Activated T-cell treated with anti-CD3 and anti-CD28 coated beads, Interleukin-2, amount 50 U/mL, for 72 hours (primary cell): ENCODE data around the gene TJP1. TPM values are rescaled to one million over a fixed set of nuclear protein-coding genes. Genes with fewer than 3 reads are reported as not detected.
"Not testable (repeated sequence)": the region's sequence is repeated elsewhere in the genome, so short reads cannot be mapped to it uniquely, and the experiment has no call there.

Experiments used
- ATAC-seq, 2 donors: fragments of 150-1000 bp; cut with Tn5 transposase; replicated peaks in 1 of 2; 2 replicates each; pipeline ENCODE4 v1.10.0; 2021; ENCODE audit warnings: moderate library complexity in 2 of 2, mild to moderate bottlenecking in 1 of 2
- DNase-seq, 2 donors: peaks; one replicate each; pipeline ENCODE4 v3.0.0; 2021 to 2022; ENCODE audit warnings: mixed read lengths in 1 of 2
- H3K27ac Mint-ChIP-seq: one replicate; pipeline ENCODE4 v1.8.0; 2022; ENCODE audit warnings: mild to moderate bottlenecking, moderate library complexity, mixed read lengths
- H3K27me3 Mint-ChIP-seq: one replicate; pipeline ENCODE4 v1.8.0; 2022; ENCODE audit warnings: low read depth, mixed read lengths
- H3K36me3 Mint-ChIP-seq, 2 donors: one replicate each; pipeline ENCODE4 v1.8.0; 2022; ENCODE audit warnings: mixed read lengths in 2 of 2, mild to moderate bottlenecking in 1 of 2; ENCODE audit not compliant: insufficient read depth in 2 of 2
- H3K4me1 Mint-ChIP-seq: one replicate; pipeline ENCODE4 v1.8.0; 2022; ENCODE audit warnings: low read depth, mixed read lengths
- H3K4me3 Mint-ChIP-seq, 2 donors: one replicate each; pipeline ENCODE4 v1.8.0; 2022; ENCODE audit warnings: mild to moderate bottlenecking in 2 of 2, mixed read lengths in 2 of 2, moderate library complexity in 2 of 2
- H3K9me3 Mint-ChIP-seq, 2 donors: one replicate each; pipeline ENCODE4 v1.8.0; 2022; ENCODE audit warnings: mixed read lengths in 2 of 2
- total RNA-seq, 2 donors: library from RNA; stranded (reverse); gene quantifications; one replicate each; pipeline ENCODE4 v1.2.3, GENCODE V29; 2022

Gene TJP1
- total RNA-seq, 2 donors from 2014 or later = 0.16 to 0.24 TPM

DNA sequence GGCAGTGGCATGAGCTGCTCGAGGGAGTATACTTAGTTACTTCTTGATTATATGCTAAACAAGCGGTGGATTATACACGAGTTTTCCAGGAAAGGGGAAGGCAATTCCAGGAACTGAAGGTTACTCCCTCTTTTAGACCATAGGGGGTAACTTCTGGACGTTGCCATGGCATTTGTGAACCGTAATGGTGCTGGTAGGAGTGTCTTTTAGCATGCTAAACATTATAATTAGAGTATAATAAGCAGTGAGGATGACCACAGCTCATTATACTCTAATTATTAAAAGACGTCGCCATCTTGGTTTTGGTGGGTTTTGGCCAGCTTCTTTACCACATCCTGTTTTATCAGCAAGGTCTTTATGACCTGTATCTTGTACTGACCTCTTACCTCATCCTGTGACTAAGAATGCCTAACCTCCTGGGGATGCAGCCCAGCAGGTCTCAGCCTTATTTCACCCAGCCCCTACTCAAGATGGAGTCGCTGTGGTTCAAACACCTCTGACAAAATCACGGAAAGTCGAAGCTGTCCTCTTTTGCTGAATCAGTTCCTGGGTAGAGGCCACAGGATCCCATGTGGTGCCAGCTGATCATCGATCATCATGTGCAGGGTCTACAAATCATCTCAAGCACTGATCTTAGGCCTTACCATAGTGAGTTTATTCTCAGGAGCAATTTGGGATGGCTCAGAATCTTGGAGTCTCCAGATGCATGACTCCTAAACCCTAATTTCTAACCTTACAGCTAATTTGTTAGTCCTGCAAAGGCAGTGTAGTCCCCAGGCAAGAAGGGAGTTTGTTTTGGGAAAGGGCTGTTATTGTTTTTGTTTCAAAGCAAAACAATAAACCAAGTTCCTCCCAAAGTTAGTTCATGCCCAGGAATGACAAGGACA, 149.1 kb downstream of the TJP1 start:
- Mint-ChIP-seq H3K4me3 (no peak overlapping the region), H3K27me3 (peaks cover 23% of the 10 kb centered on the region), H3K36me3 (no peaks in the 10 kb centered on the region), H3K9me3 (no peaks in the 10 kb centered on the region), H3K4me1 (no peaks in the 10 kb centered on the region), H3K27ac (no peak overlapping the region)
- ATAC-seq = no peak
- DNase-seq = no peak

DNA sequence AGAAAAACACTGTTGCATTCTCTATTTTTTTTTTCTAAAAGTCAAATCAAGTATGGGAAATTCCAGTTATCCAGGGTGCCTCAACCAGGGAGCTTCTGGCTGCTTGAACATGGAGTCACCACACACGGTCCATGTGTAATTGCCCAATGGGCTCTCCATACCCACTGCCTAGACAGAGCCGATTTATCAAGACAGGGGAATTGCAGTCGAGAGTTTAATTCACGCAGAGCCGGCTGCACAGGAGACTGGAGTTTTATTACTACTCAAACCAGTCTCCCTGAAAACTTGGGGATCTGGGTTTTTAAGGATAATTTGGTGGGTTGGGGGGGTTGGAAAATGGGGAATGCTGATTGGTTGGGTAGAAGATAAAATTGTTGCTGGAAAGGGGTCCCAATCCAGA, 149.8 kb downstream of the TJP1 start:
- Mint-ChIP-seq H3K9me3 (no peaks in the 10 kb centered on the region), H3K36me3 (no peaks in the 10 kb centered on the region), H3K4me3 (no peak overlapping the region), H3K27ac (no peak overlapping the region), H3K4me1 (no peaks in the 10 kb centered on the region), H3K27me3 (peaks cover 21% of the 10 kb centered on the region)
- ATAC-seq (no peak), DNase-seq (no peak)

DNA sequence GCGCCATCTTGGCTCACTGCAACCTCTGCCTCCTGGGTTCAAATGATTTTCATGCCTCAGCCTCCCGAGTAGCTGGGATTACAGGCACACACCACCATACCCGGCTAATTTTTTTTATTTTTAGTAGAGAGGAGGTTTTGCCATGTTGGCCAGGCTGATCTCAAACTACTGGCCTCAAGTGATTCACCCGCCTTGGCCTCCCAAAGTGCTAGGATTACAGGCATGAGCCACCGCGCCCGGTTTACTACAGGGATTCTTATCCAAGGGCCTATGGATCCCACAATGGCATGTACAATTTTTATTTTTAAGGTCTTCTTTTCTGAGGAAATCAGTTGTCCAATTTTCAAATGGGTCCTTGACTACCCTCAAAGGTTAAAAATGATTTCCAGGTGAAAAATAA, 150.2 kb downstream of the TJP1 start:
- not testable (repeated sequence) for H3K9me3 Mint-ChIP-seq, H3K36me3 Mint-ChIP-seq, ATAC-seq, H3K4me1 Mint-ChIP-seq, DNase-seq, H3K4me3 Mint-ChIP-seq, H3K27ac Mint-ChIP-seq
- peaks cover 17% of the 10 kb centered on the region for H3K27me3 Mint-ChIP-seq

DNA sequence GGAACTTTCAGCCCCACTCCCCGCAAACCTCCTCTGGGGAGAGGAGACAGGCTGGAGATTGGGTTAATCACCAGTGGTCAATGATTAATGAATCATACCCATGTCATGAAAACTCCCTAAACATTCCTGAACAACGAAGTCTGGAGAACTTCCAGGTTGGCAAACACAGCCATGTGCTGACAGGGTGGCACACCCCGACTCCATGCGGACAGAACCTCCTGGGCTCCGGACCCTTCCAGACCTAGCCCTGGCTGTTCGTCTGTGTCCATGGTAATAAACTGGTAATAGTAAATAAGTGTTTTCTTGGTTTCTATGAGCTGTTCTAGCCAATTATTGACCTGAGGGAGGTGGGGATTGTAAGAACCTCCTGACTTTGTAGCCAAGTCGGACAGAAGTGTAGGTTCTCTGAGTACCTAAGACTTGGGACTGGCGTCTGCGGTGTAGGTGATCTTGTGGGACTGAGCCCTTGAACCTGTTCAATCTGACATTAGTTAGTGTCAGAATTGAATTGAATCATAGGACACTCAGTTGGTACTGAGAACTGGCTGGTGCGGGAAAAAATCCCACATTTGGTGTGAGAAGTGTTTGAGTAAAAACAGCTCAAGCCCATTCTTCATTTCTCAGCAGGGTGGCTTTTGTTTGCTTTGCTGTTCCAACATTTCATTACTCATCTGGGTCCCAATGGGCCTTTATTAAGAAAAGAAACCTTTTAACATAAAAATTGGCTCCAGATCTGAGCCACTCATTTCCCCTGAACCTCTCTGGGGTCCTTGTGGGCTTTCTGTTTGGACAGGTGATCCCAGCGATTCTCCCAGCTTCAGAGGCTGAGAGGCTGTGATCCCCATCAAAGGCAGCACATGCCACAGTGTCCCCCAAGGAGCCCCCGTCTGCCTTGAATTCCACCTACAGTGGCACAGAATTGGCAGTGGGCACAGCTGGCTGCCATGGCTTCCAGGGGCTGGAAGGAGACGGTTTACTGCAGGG, 151.0 kb downstream of the TJP1 start:
- no peaks in the 10 kb centered on the region for H3K4me1 Mint-ChIP-seq
- DNase-seq (no peak), ATAC-seq (no peak)
- no peak overlapping the region for H3K27ac Mint-ChIP-seq
- H3K36me3 Mint-ChIP-seq = no peaks in the 10 kb centered on the region
- no peaks in the 10 kb centered on the region for H3K9me3 Mint-ChIP-seq
- H3K27me3 Mint-ChIP-seq = peaks cover 13% of the 10 kb centered on the region
- no peak overlapping the region for H3K4me3 Mint-ChIP-seq

DNA sequence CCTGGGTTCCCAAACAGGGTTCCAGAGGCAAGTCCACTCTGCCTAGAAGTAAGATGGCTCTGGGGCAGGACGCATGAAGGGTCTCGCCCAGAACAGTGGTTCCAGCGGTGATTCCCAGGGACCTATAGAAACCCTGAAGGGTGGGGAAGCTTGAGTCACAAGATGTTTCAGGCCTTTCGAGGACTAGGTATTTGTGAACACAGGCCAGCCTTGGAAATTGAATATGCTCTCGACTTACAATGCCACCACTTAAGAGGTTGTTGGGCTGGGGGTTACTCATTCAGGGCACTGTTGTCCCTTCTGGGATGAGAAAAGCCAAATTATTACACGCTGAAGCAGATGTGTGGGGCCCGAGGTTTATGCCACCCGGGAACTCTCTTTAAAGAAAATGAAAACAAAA, 152.0 kb downstream of the TJP1 start:
- Mint-ChIP-seq H3K9me3 (no peaks in the 10 kb centered on the region), H3K36me3 (no peaks in the 10 kb centered on the region), H3K4me1 (no peaks in the 10 kb centered on the region), H3K4me3 (no peak overlapping the region), H3K27me3 (peaks cover 13% of the 10 kb centered on the region), H3K27ac (no peak overlapping the region)
- ATAC-seq = no peak
- no peak for DNase-seq

DNA sequence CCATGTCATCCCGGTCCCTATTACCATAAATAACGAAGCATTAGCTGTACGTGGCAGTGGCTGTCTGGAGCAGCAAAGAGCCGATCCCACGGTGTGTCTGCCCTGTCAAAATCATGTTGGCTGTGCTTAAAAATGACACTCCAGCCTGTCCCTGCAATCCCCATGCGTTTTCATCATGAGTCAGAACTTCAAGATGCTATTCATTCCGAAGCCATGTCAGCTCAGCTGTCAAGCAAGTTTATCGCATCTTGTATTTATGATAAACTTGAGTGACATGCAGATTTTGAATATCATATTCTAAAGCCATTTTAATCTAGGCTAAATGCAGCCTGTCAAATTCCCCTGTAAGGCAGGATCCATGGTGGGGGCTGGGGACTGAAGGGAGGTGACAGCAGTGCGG, 152.4 kb downstream of the TJP1 start:
- Mint-ChIP-seq H3K4me1 (no peaks in the 10 kb centered on the region), H3K27me3 (peaks cover 13% of the 10 kb centered on the region), H3K36me3 (no peaks in the 10 kb centered on the region), H3K4me3 (no peak overlapping the region), H3K27ac (no peak overlapping the region), H3K9me3 (no peaks in the 10 kb centered on the region)
- no peak for ATAC-seq
- DNase-seq = no peak

DNA sequence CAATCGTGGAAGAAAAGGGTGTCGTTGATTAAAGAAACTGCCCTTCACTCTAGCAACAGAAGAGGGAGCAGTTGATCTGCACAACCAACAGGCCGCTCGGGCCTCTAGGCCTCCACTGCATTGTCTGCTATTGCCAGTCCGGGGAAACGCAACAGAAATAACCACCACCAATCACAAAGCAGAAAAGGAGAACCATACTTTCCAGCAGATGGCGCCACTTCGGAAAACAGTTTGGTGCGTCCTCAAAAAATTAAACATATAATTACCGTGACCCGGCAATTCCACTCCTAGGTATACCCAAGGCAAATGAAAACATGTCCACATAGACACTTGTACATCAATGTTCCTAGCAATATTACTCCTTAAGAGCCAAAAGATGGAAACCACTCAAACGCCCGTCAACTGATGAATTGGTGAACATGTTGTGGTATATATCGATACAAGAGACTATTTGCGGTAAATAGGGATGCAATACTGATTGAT, 154.1 kb downstream of the TJP1 start:
- Mint-ChIP-seq H3K36me3 (no peaks in the 10 kb centered on the region), H3K4me3 (no peak overlapping the region), H3K27ac (no peak overlapping the region), H3K4me1 (no peaks in the 10 kb centered on the region), H3K27me3 (peaks cover 5% of the 10 kb centered on the region), H3K9me3 (no peaks in the 10 kb centered on the region)
- DNase-seq (peak; percentile 41 to 53), ATAC-seq (peak; percentile 80 to 86)

DNA sequence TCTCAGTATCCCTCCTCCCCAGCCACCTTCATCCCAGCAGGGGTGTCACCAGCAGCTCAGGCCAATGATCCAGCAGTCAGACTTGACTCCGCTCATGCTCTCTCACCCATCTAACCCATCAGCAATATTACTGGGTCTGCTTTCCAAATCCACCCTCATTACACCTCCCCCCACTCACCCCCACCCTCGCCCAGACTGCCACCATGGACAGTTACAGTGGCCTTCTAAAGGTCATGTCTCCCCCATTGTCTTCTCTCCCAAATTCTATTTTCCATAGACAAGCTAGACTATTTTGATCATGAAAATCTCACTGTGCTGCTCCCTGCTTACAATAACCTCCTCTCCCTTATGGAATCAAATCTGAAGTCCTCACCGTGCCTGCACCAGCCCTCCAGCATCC, 156.0 kb downstream of the TJP1 start:
- ATAC-seq = no peak
- Mint-ChIP-seq H3K4me3 (no peak overlapping the region), H3K9me3 (no peaks in the 10 kb centered on the region), H3K4me1 (no peaks in the 10 kb centered on the region), H3K27me3 (peaks cover 4% of the 10 kb centered on the region), H3K36me3 (no peaks in the 10 kb centered on the region), H3K27ac (no peak overlapping the region)
- DNase-seq = no peak

DNA sequence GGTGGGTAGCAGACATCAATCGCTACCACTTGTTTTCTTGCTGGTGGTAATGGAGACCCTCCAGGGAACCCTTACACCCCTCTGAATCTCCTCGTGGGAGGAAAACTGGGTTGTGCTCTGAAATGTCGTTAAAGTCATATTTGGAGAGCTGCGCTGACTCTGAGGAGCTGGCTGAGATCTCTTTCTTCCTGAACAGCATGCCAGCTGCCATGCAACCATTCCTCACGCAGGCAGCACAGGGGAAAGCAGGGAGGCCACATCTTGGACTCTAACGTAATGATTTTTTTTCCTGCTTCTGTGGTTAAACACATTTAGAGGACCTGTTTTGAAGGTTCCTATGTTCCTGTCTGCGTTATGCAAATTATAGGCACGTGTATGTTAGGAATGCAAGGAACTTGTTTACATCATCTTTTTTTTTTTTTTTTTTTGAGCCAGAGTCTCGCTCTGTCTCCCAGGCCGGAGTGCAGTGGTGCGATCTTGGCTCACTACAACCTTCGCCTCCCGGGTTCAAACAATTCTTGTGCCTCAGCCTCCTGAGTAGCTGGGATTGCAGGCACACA, 156.7 kb downstream of the TJP1 start:
- no peaks in the 10 kb centered on the region for H3K36me3 Mint-ChIP-seq
- ATAC-seq (no peak), DNase-seq (no peak)
- H3K9me3 Mint-ChIP-seq = no peaks in the 10 kb centered on the region
- H3K27me3 Mint-ChIP-seq = peaks cover 4% of the 10 kb centered on the region
- H3K4me3 Mint-ChIP-seq = no peak overlapping the region
- H3K4me1 Mint-ChIP-seq = no peaks in the 10 kb centered on the region
- H3K27ac Mint-ChIP-seq = no peak overlapping the region

DNA sequence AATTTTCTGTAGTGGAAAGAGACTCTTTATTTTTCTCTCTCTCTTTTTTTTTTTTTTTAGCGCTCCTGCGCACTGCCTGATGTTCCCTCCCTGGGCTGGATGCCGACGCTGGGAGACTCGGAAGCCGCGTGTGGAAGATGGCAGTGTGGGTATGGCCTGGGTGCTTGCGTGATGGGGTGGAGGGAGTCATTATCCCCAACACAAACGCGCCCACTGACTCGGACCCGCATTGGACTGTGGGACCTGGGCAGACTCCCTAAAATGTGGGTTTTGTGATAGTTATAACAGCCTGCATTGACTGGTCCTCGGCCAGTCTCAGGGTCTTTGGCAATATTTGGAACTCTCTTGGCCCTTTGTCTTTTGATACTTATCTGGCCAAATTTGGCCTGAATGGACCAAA, 157.9 kb downstream of the TJP1 start:
- no peaks in the 10 kb centered on the region for H3K36me3 Mint-ChIP-seq
- no peak overlapping the region for H3K4me3 Mint-ChIP-seq
- ATAC-seq (no peak), DNase-seq (no peak)
- peaks cover 4% of the 10 kb centered on the region for H3K27me3 Mint-ChIP-seq
- H3K4me1 Mint-ChIP-seq = no peaks in the 10 kb centered on the region
- no peaks in the 10 kb centered on the region for H3K9me3 Mint-ChIP-seq
- H3K27ac Mint-ChIP-seq = no peak overlapping the region

DNA sequence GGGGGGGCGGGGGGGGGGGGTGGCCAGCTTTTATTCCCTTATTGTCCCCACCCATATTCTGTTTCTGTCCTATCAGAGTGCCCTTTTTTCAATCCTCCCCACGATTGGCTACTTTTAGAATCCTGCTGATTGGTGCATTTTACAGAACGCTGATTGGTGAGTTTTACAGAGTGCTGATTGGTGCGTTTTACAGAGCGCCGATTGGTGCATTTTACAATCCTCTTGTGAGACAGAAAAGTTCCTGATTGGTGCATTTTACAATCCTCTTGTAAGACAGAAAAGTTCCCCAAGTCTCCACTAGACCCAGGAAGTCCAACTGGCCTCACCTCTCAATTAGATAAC, 164.8 kb downstream of the TJP1 start:
- not testable (repeated sequence) for H3K9me3 Mint-ChIP-seq, H3K4me3 Mint-ChIP-seq, DNase-seq, H3K4me1 Mint-ChIP-seq, H3K27me3 Mint-ChIP-seq, ATAC-seq, H3K36me3 Mint-ChIP-seq, H3K27ac Mint-ChIP-seq

DNA sequence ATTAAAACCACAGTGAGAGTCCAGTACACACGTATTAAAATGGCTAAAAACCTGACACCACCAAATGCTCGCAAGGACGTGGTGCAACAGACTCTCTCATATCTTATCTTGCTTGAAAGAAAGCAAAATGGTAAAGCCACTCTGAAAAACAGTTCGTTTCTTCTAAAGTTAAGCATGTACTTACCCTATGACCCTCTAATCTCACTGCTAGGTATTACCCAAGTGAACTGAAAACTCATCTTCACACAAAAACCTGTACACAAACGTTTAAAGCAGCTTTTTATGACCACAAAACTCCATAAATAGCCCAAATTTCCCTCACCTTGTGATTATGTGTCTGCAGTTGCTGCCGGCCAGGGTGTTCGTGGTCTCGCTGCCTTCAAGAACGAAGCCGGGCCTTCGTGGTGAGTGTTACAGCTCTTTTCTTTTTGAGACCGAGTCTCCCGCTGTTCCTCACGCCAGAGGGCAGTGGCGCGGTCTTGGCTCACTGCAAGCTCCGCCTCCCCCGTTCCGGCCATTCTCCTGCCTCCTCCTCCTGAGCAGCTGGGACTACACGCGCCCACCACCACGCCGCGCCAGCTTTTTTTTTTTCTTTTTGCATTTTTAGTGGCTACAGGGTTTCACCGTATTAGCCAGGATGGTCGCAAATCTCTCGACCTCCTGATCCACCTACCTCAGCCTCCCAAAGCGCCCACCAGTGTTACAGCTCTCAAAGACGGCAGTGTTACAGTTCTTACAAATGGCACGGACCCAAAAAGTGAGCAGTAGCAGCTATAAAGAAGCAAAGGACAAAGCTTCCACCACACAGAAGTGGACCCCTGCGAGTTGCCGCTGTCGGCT, 165.4 kb downstream of the TJP1 start:
- H3K4me3 Mint-ChIP-seq = no peak overlapping the region

More for the DNA sequence above, 165.4 kb downstream of the TJP1 start:
- Mint-ChIP-seq H3K27ac (no peak overlapping the region), H3K27me3 (no peaks in the 10 kb centered on the region), H3K4me1 (no peaks in the 10 kb centered on the region), H3K9me3 (peaks cover 1 to 3% of the 10 kb centered on the region in 2 donors), H3K36me3 (no peaks in the 10 kb centered on the region)
- no peak for DNase-seq
- ATAC-seq = no peak
